T-cell (primary cell): ENCODE data around the gene EPHA10. TPM values are rescaled to one million over a fixed set of nuclear protein-coding genes. Genes with fewer than 3 reads are reported as not detected.

Source experiments
- ATAC-seq, 4 experiments: fragments of 200-7000 bp in 3 of 4; fragments of 150-1000 bp in 1 of 4; cut with Tn5 transposase; replicated peaks in 1 of 4; 1 replicate in 3 of 4; 2 replicates in 1 of 4; pipeline ENCODE4 v1.10.0; 2021; ENCODE audit warnings: moderate library complexity in 3 of 4, mild to moderate bottlenecking in 2 of 4, moderate number of reproducible peaks in 1 of 4
- CTCF ChIA-PET, 2 donors: fragments of 300-600 bp; sonication (Branson Sonifier 250); formaldehyde crosslinking; loops; one replicate each; lab custom pipeline; 2022; ENCODE audit warnings: antibody characterized with exemption in 2 of 2; lab: Charles Lee
- POLR2A ChIA-PET, 2 donors: fragments of 300-600 bp; sonication (Branson Sonifier 250); formaldehyde crosslinking; loops; one replicate each; lab custom pipeline; 2022; ENCODE audit warnings: antibody characterized with exemption in 2 of 2; lab: Charles Lee
- DNase-seq, 35 experiments: peaks; one replicate each; pipeline versions ENCODE4 v3.0.0 to v3.0.0-alpha.2; 2013 to 2023
- H3K27ac ChIP-seq: one replicate; pipeline ENCODE4 v1.5.1; 2013; ENCODE audit warnings: low read length
- H3K27me3 ChIP-seq, 2 experiments: replicated peaks in 1 of 2; 1 replicate in 1 of 2; 2 replicates in 1 of 2; pipeline versions ENCODE4 v1.6.1 to v1.7.0; 2013; ENCODE audit warnings: low read length in 1 of 2, mixed read lengths in 1 of 2; ENCODE audit not compliant: control insufficient read depth in 2 of 2, insufficient read depth in 2 of 2; ENCODE audit errors: extremely low read depth in 1 of 2
- H3K36me3 ChIP-seq, 2 donors: 1 replicate in 1 of 2; 2 replicates in 1 of 2; pipeline versions ENCODE4 v1.6.1 to v1.7.0; 2013; ENCODE audit warnings: low read length in 1 of 2; ENCODE audit not compliant: control insufficient read depth in 2 of 2, insufficient read depth in 1 of 2; ENCODE audit errors: extremely low read depth in 1 of 2
- H3K4me1 ChIP-seq, 2 experiments: 1 replicate in 1 of 2; 2 replicates in 1 of 2; pipeline versions ENCODE4 v1.6.1 to v1.7.0; 2013; ENCODE audit warnings: low read length in 2 of 2, mixed read lengths in 1 of 2; ENCODE audit not compliant: insufficient read depth in 2 of 2, control insufficient read depth in 1 of 2; ENCODE audit errors: extremely low read depth in 1 of 2
- H3K4me3 ChIP-seq, 2 donors: 1 replicate in 1 of 2; 2 replicates in 1 of 2; pipeline versions ENCODE4 v1.5.1 to v1.7.0; 2013; ENCODE audit warnings: mild to moderate bottlenecking in 2 of 2, low read length in 1 of 2, moderate library complexity in 1 of 2; ENCODE audit not compliant: control insufficient read depth in 1 of 2; ENCODE audit errors: extremely low read depth in 1 of 2
- H3K9me3 ChIP-seq: 2 replicates; pipeline ENCODE4 v1.7.0; 2013
- H3K27ac Mint-ChIP-seq, 2 donors: one replicate each; pipeline ENCODE4 v1.8.0; 2020 to 2021; ENCODE audit warnings: mild to moderate bottlenecking in 2 of 2, mixed read lengths in 2 of 2
- H3K27me3 Mint-ChIP-seq, 2 donors: one replicate each; pipeline ENCODE4 v1.8.0; 2021 to 2022; ENCODE audit warnings: mixed read lengths in 2 of 2
- H3K36me3 Mint-ChIP-seq: one replicate; pipeline ENCODE4 v1.8.0; 2021; ENCODE audit warnings: mixed read lengths
- H3K4me1 Mint-ChIP-seq, 3 donors: one replicate each; pipeline ENCODE4 v1.8.0; 2020 to 2022; ENCODE audit warnings: mixed read lengths in 3 of 3, mild to moderate bottlenecking in 1 of 3
- H3K4me3 Mint-ChIP-seq, 3 donors: one replicate each; pipeline ENCODE4 v1.8.0; 2020 to 2022; ENCODE audit warnings: mild to moderate bottlenecking in 3 of 3, mixed read lengths in 3 of 3, moderate library complexity in 3 of 3
- H3K9me3 Mint-ChIP-seq, 3 donors: one replicate each; pipeline ENCODE4 v1.8.0; 2020 to 2022; ENCODE audit warnings: mixed read lengths in 3 of 3
- WGBS: methylation state at CpG from one replicate; pipeline ENCODE4 v1.1.5; 2013; ENCODE audit warnings: missing lambda C conversion rate; ENCODE audit not compliant: insufficient coverage; 5-methylcytosine and 5-hydroxymethylcytosine counted together
- total RNA-seq, 35 experiments: library from RNA in 6 of 35; stranded (reverse) in 6 of 35; fragments of 120-200 nt in 1 of 35; gene quantifications; one replicate each; pipeline versions ENCODE4 v1.2.1 to v1.2.4 and lab custom pipeline; 2013 to 2026

Gene EPHA10
- total RNA-seq, 5 donors from 2014 or later (not counting 1 experiment from before 2014, with no cell fraction given): 0.35 to 1.4 (median 0.72) TPM; not detected in 2

GRCh38 chr1:37714226-37714625 is 50.7 kb downstream of the EPHA10 start:
- ChIA-PET CTCF (no interaction called here), POLR2A (no interaction called here)
- Histone ChIP-seq H3K4me3 (no peak overlapping the region), H3K4me1 (no peaks in the 10 kb centered on the region), H3K36me3 (no peaks in the 10 kb centered on the region), H3K27me3 (peaks cover 0 to 17% of the 10 kb centered on the region in 2 experiments), H3K9me3 (no peaks in the 10 kb centered on the region), H3K27ac (no peak overlapping the region)
- Mint-ChIP-seq H3K4me1 (no peaks in the 10 kb centered on the region), H3K27ac (no peak overlapping the region), H3K9me3 (no peaks in the 10 kb centered on the region), H3K4me3 (no peak overlapping the region), H3K36me3 (peaks cover 4% of the 10 kb centered on the region), H3K27me3 (peaks cover 0 to 5% of the 10 kb centered on the region in 2 donors)
- ATAC-seq (no peak), DNase-seq (no peak)
- WGBS: 96% methylated on average over 5 of the region's 8 CpGs

- H3K4me3 ChIP-seq: no peak overlapping the region
- WGBS: 95% methylated on average over 2 of the region's 4 CpGs
- no peaks in the 10 kb centered on the region for H3K9me3 ChIP-seq
- no peaks in the 10 kb centered on the region for H3K9me3 Mint-ChIP-seq
- no peak overlapping the region for H3K4me3 Mint-ChIP-seq
- CTCF ChIA-PET: no interaction called here
- H3K27ac Mint-ChIP-seq: no peak overlapping the region
- H3K4me1 ChIP-seq: no peaks in the 10 kb centered on the region
- H3K27ac ChIP-seq: no peak overlapping the region
- ATAC-seq (no peak), DNase-seq (no peak)
- POLR2A ChIA-PET: no interaction called here
- H3K36me3 Mint-ChIP-seq: peaks cover 15% of the 10 kb centered on the region
- H3K4me1 Mint-ChIP-seq: no peaks in the 10 kb centered on the region
- no peaks in the 10 kb centered on the region for H3K27me3 ChIP-seq
- no peaks in the 10 kb centered on the region for H3K27me3 Mint-ChIP-seq
- H3K36me3 ChIP-seq: peaks cover 0 to 2% of the 10 kb centered on the region in 2 donors
These were observed 56.4 kb downstream of the EPHA10 start for GRCh38 chr1:37708471-37708870.

GRCh38 chr1:37705399-37705798 is 59.5 kb downstream of the EPHA10 start:
- H3K9me3 ChIP-seq: no peaks in the 10 kb centered on the region
- DNase-seq: no peak
- H3K4me1 Mint-ChIP-seq: no peaks in the 10 kb centered on the region
- H3K4me3 ChIP-seq: no peak overlapping the region
- no peak overlapping the region for H3K27ac ChIP-seq
- H3K9me3 Mint-ChIP-seq: no peaks in the 10 kb centered on the region
- ChIA-PET POLR2A (no interaction called here), CTCF (no interaction called here)
- no peaks in the 10 kb centered on the region for H3K27me3 Mint-ChIP-seq
- ATAC-seq: no peak
- no peaks in the 10 kb centered on the region for H3K4me1 ChIP-seq
- H3K4me3 Mint-ChIP-seq: no peak overlapping the region
- no peaks in the 10 kb centered on the region for H3K27me3 ChIP-seq
- no peak overlapping the region for H3K27ac Mint-ChIP-seq
- peaks cover 0 to 2% of the 10 kb centered on the region in 2 donors for H3K36me3 ChIP-seq
- peaks cover 15% of the 10 kb centered on the region for H3K36me3 Mint-ChIP-seq
- 75% methylated on average over 7 of the region's 8 CpGs for WGBS

GRCh38 chr1:37704966-37705365 is 60.0 kb downstream of the EPHA10 start:
- Histone ChIP-seq H3K27ac (no peak overlapping the region), H3K27me3 (no peaks in the 10 kb centered on the region), H3K4me1 (no peaks in the 10 kb centered on the region), H3K4me3 (no peak overlapping the region), H3K9me3 (no peaks in the 10 kb centered on the region), H3K36me3 (peaks cover 0 to 2% of the 10 kb centered on the region in 2 donors)
- Mint-ChIP-seq H3K27ac (no peak overlapping the region), H3K27me3 (no peaks in the 10 kb centered on the region), H3K36me3 (peaks cover 15% of the 10 kb centered on the region), H3K4me3 (no peak overlapping the region), H3K9me3 (no peaks in the 10 kb centered on the region), H3K4me1 (no peaks in the 10 kb centered on the region)
- ChIA-PET CTCF (no interaction called here), POLR2A (no interaction called here)
- ATAC-seq (no peak), DNase-seq (no peak)
- no CpG with 5 or more reads among the region's 3 CpGs for WGBS

- H3K4me1 Mint-ChIP-seq: peaks cover 0 to 8% (median 0%) of the 10 kb centered on the region in 3 donors
- no peak overlapping the region for H3K27ac ChIP-seq
- 97% methylated on average over 13 of the region's 14 CpGs for WGBS
- peaks cover 0 to 3% of the 10 kb centered on the region in 2 experiments for H3K4me1 ChIP-seq
- CTCF ChIA-PET: no interaction called here
- no peak for DNase-seq
- no peaks in the 10 kb centered on the region for H3K9me3 Mint-ChIP-seq
- no peaks in the 10 kb centered on the region for H3K36me3 ChIP-seq
- POLR2A ChIA-PET: no interaction called here
- H3K9me3 ChIP-seq: no peaks in the 10 kb centered on the region
- no peak overlapping the region for H3K27ac Mint-ChIP-seq
- no peak overlapping the region for H3K4me3 ChIP-seq
- H3K36me3 Mint-ChIP-seq: peaks cover 2% of the 10 kb centered on the region
- no peaks in the 10 kb centered on the region for H3K27me3 ChIP-seq
- ATAC-seq: no peak
- no peaks in the 10 kb centered on the region for H3K27me3 Mint-ChIP-seq
- no peak overlapping the region for H3K4me3 Mint-ChIP-seq
These were observed 61.9 kb downstream of the EPHA10 start for GRCh38 chr1:37703061-37703460.

GRCh38 chr1:37701051-37701450 is 63.9 kb downstream of the EPHA10 start:
- no peak overlapping the region for H3K27ac ChIP-seq
- Mint-ChIP-seq H3K27ac (no peak overlapping the region), H3K36me3 (no peaks in the 10 kb centered on the region), H3K9me3 (no peaks in the 10 kb centered on the region), H3K4me3 (no peak overlapping the region), H3K27me3 (no peaks in the 10 kb centered on the region), H3K4me1 (peaks cover 0 to 8% (median 0%) of the 10 kb centered on the region in 3 donors)
- ATAC-seq (no peak), DNase-seq (no peak)
- 100% methylated on average over 1 of the region's 2 CpGs for WGBS
- no peaks in the 10 kb centered on the region for H3K36me3 ChIP-seq
- H3K27me3 ChIP-seq: no peaks in the 10 kb centered on the region
- ChIA-PET CTCF (no interaction called here), POLR2A (interaction anchor here in 1 of 2 donors (0.5 to 0.6 kb wide), 2 partner anchors 138 to 1153 kb away, joined by 3 read pairs; no protein-coding TSS in a partner anchor)
- no peak overlapping the region for H3K4me3 ChIP-seq
- peaks cover 0 to 3% of the 10 kb centered on the region in 2 experiments for H3K4me1 ChIP-seq
- no peaks in the 10 kb centered on the region for H3K9me3 ChIP-seq

- CTCF ChIA-PET: no interaction called here
- POLR2A ChIA-PET: no interaction called here
- H3K4me3 Mint-ChIP-seq: peak overlapping the region in 2 of 3 donors; percentile 31 to 40
- peaks cover 0 to 3% of the 10 kb centered on the region in 2 experiments for H3K4me1 ChIP-seq
- ATAC-seq (no peak), DNase-seq (peak in 1 of 35 experiments; percentile 17)
- WGBS: 50% methylated on average over 2 of the region's 7 CpGs
- H3K4me1 Mint-ChIP-seq: peaks cover 0 to 8% (median 0%) of the 10 kb centered on the region in 3 donors
- H3K36me3 Mint-ChIP-seq: no peaks in the 10 kb centered on the region
- no peaks in the 10 kb centered on the region for H3K9me3 Mint-ChIP-seq
- H3K27me3 ChIP-seq: no peaks in the 10 kb centered on the region
- peak overlapping the region in 1 of 2 donors; percentile 8 for H3K4me3 ChIP-seq
- H3K36me3 ChIP-seq: no peaks in the 10 kb centered on the region
- no peaks in the 10 kb centered on the region for H3K9me3 ChIP-seq
- peak overlapping the region; percentile 79 to 85 for H3K27ac Mint-ChIP-seq
- peak overlapping the region; percentile 62 for H3K27ac ChIP-seq
- H3K27me3 Mint-ChIP-seq: no peaks in the 10 kb centered on the region
These were observed 65.8 kb downstream of the EPHA10 start for GRCh38 chr1:37699147-37699546.
